Esophagus muscularis mucosa (tissue), 4 donors: ENCODE data around the gene ANO6. TPM values are rescaled to one million over a fixed set of nuclear protein-coding genes. Genes with fewer than 3 reads are reported as not detected.

ENCODE experiments used
- DNase-seq: peaks from one replicate; pipeline ENCODE4 v3.0.0-alpha.2; 2017; ENCODE audit errors: extremely low spot score
- H3K27ac ChIP-seq, 4 donors: fragments of 200-600 bp; sonication (generic); replicated peaks in 1 of 4; 1 replicate in 3 of 4; 2 replicates in 1 of 4; pipeline ENCODE4 v1.5.1; 2016 to 2019; ENCODE audit warnings: mild to moderate bottlenecking in 1 of 4
- H3K27me3 ChIP-seq, 4 donors: fragments of 200-600 bp; sonication (generic); one replicate each; pipeline versions ENCODE4 v1.5.1 to v1.6.0; 2016 to 2019
- H3K36me3 ChIP-seq, 4 donors: fragments of 200-600 bp; sonication (generic); one replicate each; pipeline ENCODE4 v1.5.1; 2016 to 2019
- H3K4me1 ChIP-seq, 4 donors: fragments of 200-600 bp; sonication (generic); one replicate each; pipeline ENCODE4 v1.5.1; 2016 to 2019
- H3K4me3 ChIP-seq, 4 donors: fragments of 200-600 bp; sonication (generic); 1 replicate in 2 of 4; 2 replicates in 2 of 4; pipeline ENCODE4 v1.5.1; 2016 to 2019; ENCODE audit warnings: mild to moderate bottlenecking in 4 of 4, moderate library complexity in 1 of 4
- H3K9me3 ChIP-seq, 4 donors: fragments of 200-600 bp; sonication (generic); 1 replicate in 3 of 4; 2 replicates in 1 of 4; pipeline ENCODE4 v1.5.1; 2016 to 2019
- EP300 ChIP-seq: sonication (generic); formaldehyde crosslinking; IDR thresholded peaks from one replicate; pipeline ENCODE4 v1.6.1; 2017; ENCODE audit warnings: antibody characterized with exemption
- POLR2A ChIP-seq: fragments of 450-650 bp; IDR thresholded peaks from one replicate; pipeline ENCODE4 v1.6.1; 2017; ENCODE audit warnings: antibody characterized with exemption, moderate library complexity, mild to moderate bottlenecking, low read depth
- POLR2AphosphoS5 ChIP-seq, 2 donors: sonication (generic); formaldehyde crosslinking; IDR thresholded peaks; one replicate each; pipeline ENCODE4 v1.6.1; 2017; ENCODE audit warnings: antibody characterized with exemption in 2 of 2
- WGBS: methylation state at CpG from one replicate; pipeline ENCODE4 v1.1.5; 2018; 5-methylcytosine and 5-hydroxymethylcytosine counted together
- intact Hi-C: fragments of 100-400 bp; cut with DNase I; formaldehyde crosslinking; loops from one replicate; pipeline ENCODE4 v1.15.1; 2023
- total RNA-seq, 4 donors: library from RNA; depleted of rRNA; stranded (reverse); fragments of >200 nt; gene quantifications; one replicate each; pipeline versions ENCODE4 v1.1.0 to v1.2.1, GENCODE V29; 2016
- TF ChIP-seq, protein P1 (sequence below), 3 experiments: fragments of 200-600 bp in 2 of 3; fragments of 450-650 bp in 1 of 3; sonication (generic) in 2 of 3; IDR thresholded peaks; one replicate each; pipeline ENCODE4 v1.5.1; 2017 to 2019; ENCODE audit warnings: antibody characterized with exemption in 3 of 3, mild to moderate bottlenecking in 2 of 3, moderate library complexity in 1 of 3

ANO6 gene
- total RNA-seq, 4 donors from 2014 or later, result 141 to 208 (median 166) TPM

GRCh38 chr12:45269412-45269751 is 53.5 kb downstream of the ANO6 start:
- 69% methylated on average over 2 of the region's 2 CpGs for WGBS
- Histone ChIP-seq H3K27ac (peak overlapping the region; percentile 66 to 79 (median 68)), H3K4me1 (peaks cover 50 to 94% (median 81%) of the 10 kb centered on the region in 4 donors)

GRCh38 chr12:45270951-45271350 is 55.1 kb downstream of the ANO6 start:
- H3K27me3 ChIP-seq, result no peaks in the 10 kb centered on the region
- no peaks in the 10 kb centered on the region for H3K36me3 ChIP-seq
- H3K27ac ChIP-seq, result peak overlapping the region in 3 of 4 donors; percentile 9 to 79 (median 66)
- TF ChIP-seq EP300 (no peak), POLR2AphosphoS5 (IDR thresholded peaks at IDR 0.05) (no peak), POLR2A (no peak)
- TF ChIP-seq, protein P1, sequence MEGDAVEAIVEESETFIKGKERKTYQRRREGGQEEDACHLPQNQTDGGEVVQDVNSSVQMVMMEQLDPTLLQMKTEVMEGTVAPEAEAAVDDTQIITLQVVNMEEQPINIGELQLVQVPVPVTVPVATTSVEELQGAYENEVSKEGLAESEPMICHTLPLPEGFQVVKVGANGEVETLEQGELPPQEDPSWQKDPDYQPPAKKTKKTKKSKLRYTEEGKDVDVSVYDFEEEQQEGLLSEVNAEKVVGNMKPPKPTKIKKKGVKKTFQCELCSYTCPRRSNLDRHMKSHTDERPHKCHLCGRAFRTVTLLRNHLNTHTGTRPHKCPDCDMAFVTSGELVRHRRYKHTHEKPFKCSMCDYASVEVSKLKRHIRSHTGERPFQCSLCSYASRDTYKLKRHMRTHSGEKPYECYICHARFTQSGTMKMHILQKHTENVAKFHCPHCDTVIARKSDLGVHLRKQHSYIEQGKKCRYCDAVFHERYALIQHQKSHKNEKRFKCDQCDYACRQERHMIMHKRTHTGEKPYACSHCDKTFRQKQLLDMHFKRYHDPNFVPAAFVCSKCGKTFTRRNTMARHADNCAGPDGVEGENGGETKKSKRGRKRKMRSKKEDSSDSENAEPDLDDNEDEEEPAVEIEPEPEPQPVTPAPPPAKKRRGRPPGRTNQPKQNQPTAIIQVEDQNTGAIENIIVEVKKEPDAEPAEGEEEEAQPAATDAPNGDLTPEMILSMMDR (IDR thresholded peaks at IDR 0.05), result no peak
- no peak for DNase-seq
- no peaks in the 10 kb centered on the region for H3K9me3 ChIP-seq
- no peak overlapping the region for H3K4me3 ChIP-seq
- intact Hi-C loops, result no loop called here
- WGBS, result 83% methylated on average over 3 of the region's 3 CpGs
- H3K4me1 ChIP-seq, result peaks cover 52 to 93% (median 79%) of the 10 kb centered on the region in 4 donors

More at GRCh38 chr12:45269412-45269751, 53.5 kb downstream of the ANO6 start:
- H3K9me3 ChIP-seq, result no peaks in the 10 kb centered on the region
- intact Hi-C loops, result no loop called here
- peak overlapping the region in 1 of 4 donors; percentile 29 for H3K4me3 ChIP-seq
- H3K36me3 ChIP-seq, result no peaks in the 10 kb centered on the region
- no peak for DNase-seq
- TF ChIP-seq, protein P1 (IDR thresholded peaks at IDR 0.05), result no peak
- TF ChIP-seq POLR2A, result no peak
- no peak for TF ChIP-seq EP300
- no peak for TF ChIP-seq POLR2AphosphoS5 (IDR thresholded peaks at IDR 0.05)
- no peaks in the 10 kb centered on the region for H3K27me3 ChIP-seq

- no peak overlapping the region for H3K4me3 ChIP-seq
- intact Hi-C loops, result no loop called here
- TF ChIP-seq, protein P1 (IDR thresholded peaks at IDR 0.05), result no peak
- TF ChIP-seq EP300 (no peak), POLR2AphosphoS5 (IDR thresholded peaks at IDR 0.05) (peak in 1 of 2 donors; percentile 42), POLR2A (no peak)
- WGBS, result 27% methylated on average over 1 of the region's 1 CpG
- H3K27ac ChIP-seq, result peak overlapping the region; percentile 29 to 61 (median 40)
- peaks cover 63 to 97% (median 90%) of the 10 kb centered on the region in 4 donors for H3K4me1 ChIP-seq
- DNase-seq, result no peak
- H3K27me3 ChIP-seq, result no peaks in the 10 kb centered on the region
- no peaks in the 10 kb centered on the region for H3K36me3 ChIP-seq
- H3K9me3 ChIP-seq, result no peaks in the 10 kb centered on the region
Observed at GRCh38 chr12:45273717-45274271, 57.9 kb downstream of the ANO6 start.

GRCh38 chr12:45276154-45276755 is 60.4 kb downstream of the ANO6 start:
- H3K36me3 ChIP-seq, result no peaks in the 10 kb centered on the region
- TF ChIP-seq POLR2A, result no peak
- TF ChIP-seq EP300, result no peak
- no peak for TF ChIP-seq POLR2AphosphoS5 (IDR thresholded peaks at IDR 0.05)
- TF ChIP-seq, protein P1 (IDR thresholded peaks at IDR 0.05), result no peak
- peak overlapping the region in 2 of 4 donors; percentile 1 to 9 for H3K27ac ChIP-seq
- H3K4me3 ChIP-seq, result no peak overlapping the region
- H3K9me3 ChIP-seq, result no peaks in the 10 kb centered on the region
- DNase-seq, result no peak
- intact Hi-C loops, result no loop called here
- 72% methylated on average over 5 of the region's 5 CpGs for WGBS
- no peaks in the 10 kb centered on the region for H3K27me3 ChIP-seq
- H3K4me1 ChIP-seq, result peaks cover 61 to 92% (median 86%) of the 10 kb centered on the region in 4 donors
